ENCODE measurements around the gene CCDC157.

CCDC157 gene

GRCh38 chr22:30370641-30371230 is 13.9 kb downstream of the CCDC157 start:
- Histone ChIP-seq H3K27me3 (ENCODE audit: control insufficient read depth in 2 of 2, insufficient read depth in 2 of 2, low read length in 2 of 2) (no peaks in the 10 kb centered on the region), H3K9me3 (ENCODE audit: control insufficient read depth in 2 of 2, low read length in 2 of 2) (no peaks in the 10 kb centered on the region), H3K27ac (ENCODE audit: low read depth in 2 of 2, low read length in 2 of 2) (no peak overlapping the region), H3K4me3 (ENCODE audit: low read length in 2 of 2) (no peak overlapping the region), H3K9ac (ENCODE audit: low read depth in 1 of 2, low read length in 2 of 2) (no peak overlapping the region), H3K36me3 (ENCODE audit: control insufficient read depth in 2 of 2, insufficient read depth in 2 of 2, low read length in 2 of 2) (no peaks in the 10 kb centered on the region), H3K4me1 (ENCODE audit: control insufficient read depth in 2 of 2, insufficient read depth in 2 of 2, low read length in 2 of 2) (no peaks in the 10 kb centered on the region)

- Histone ChIP-seq H3K9ac (ENCODE audit: low read depth in 1 of 2, low read length in 2 of 2) (no peak overlapping the region), H3K9me3 (ENCODE audit: control insufficient read depth in 2 of 2, low read length in 2 of 2) (no peaks in the 10 kb centered on the region), H3K27ac (ENCODE audit: low read depth in 2 of 2, low read length in 2 of 2) (no peak overlapping the region), H3K4me3 (ENCODE audit: low read length in 2 of 2) (no peak overlapping the region), H3K36me3 (ENCODE audit: control insufficient read depth in 2 of 2, insufficient read depth in 2 of 2, low read length in 2 of 2) (no peaks in the 10 kb centered on the region), H3K27me3 (ENCODE audit: control insufficient read depth in 2 of 2, insufficient read depth in 2 of 2, low read length in 2 of 2) (no peaks in the 10 kb centered on the region), H3K4me1 (ENCODE audit: control insufficient read depth in 2 of 2, insufficient read depth in 2 of 2, low read length in 2 of 2) (no peaks in the 10 kb centered on the region)
Measured at GRCh38 chr22:30371321-30371720, 14.5 kb downstream of the CCDC157 start.

DNA sequence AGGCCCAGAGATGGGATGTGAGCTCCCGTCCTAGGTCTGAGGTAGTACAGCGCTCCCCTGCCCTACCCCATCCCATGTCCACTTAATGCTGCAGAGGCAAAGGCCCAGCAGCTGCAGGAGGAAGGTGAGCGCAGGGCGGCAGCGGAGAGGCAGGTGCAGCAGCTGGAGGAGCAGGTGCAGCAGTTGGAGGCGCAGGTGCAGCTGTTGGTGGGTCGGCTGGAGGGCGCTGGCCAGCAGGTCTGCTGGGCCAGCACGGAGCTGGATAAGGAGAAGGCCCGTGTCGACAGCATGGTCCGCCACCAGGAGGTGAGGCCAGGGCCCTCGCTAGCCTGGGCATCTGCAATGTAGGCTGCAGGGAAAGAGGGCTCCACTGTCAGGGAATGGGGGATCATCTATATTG is 15.2 kb downstream of the CCDC157 start:
- Histone ChIP-seq H3K9me3 (ENCODE audit: control insufficient read depth in 2 of 2, low read length in 2 of 2) (no peaks in the 10 kb centered on the region), H3K27me3 (ENCODE audit: control insufficient read depth in 2 of 2, insufficient read depth in 2 of 2, low read length in 2 of 2) (no peaks in the 10 kb centered on the region), H3K36me3 (ENCODE audit: control insufficient read depth in 2 of 2, insufficient read depth in 2 of 2, low read length in 2 of 2) (no peaks in the 10 kb centered on the region), H3K27ac (ENCODE audit: low read depth in 2 of 2, low read length in 2 of 2) (no peak overlapping the region), H3K4me1 (ENCODE audit: control insufficient read depth in 2 of 2, insufficient read depth in 2 of 2, low read length in 2 of 2) (no peaks in the 10 kb centered on the region), H3K4me3 (ENCODE audit: low read length in 2 of 2) (no peak overlapping the region), H3K9ac (ENCODE audit: low read depth in 1 of 2, low read length in 2 of 2) (no peak overlapping the region)

- no peaks in the 10 kb centered on the region for H3K36me3 ChIP-seq (ENCODE audit: control insufficient read depth in 2 of 2, insufficient read depth in 2 of 2, low read length in 2 of 2)
- no peaks in the 10 kb centered on the region for H3K4me1 ChIP-seq (ENCODE audit: control insufficient read depth in 2 of 2, insufficient read depth in 2 of 2, low read length in 2 of 2)
- H3K27ac ChIP-seq (ENCODE audit: low read depth in 2 of 2, low read length in 2 of 2), result no peak overlapping the region
- H3K27me3 ChIP-seq (ENCODE audit: control insufficient read depth in 2 of 2, insufficient read depth in 2 of 2, low read length in 2 of 2), result no peaks in the 10 kb centered on the region
- no peaks in the 10 kb centered on the region for H3K9me3 ChIP-seq (ENCODE audit: control insufficient read depth in 2 of 2, low read length in 2 of 2)
- no peak overlapping the region for H3K4me3 ChIP-seq (ENCODE audit: low read length in 2 of 2)
- H3K9ac ChIP-seq (ENCODE audit: low read depth in 1 of 2, low read length in 2 of 2), result no peak overlapping the region
Measured at GRCh38 chr22:30372915-30373314, 16.1 kb downstream of the CCDC157 start.

GRCh38 chr22:30373331-30374325 is 16.8 kb downstream of the CCDC157 start:
- Histone ChIP-seq H3K36me3 (ENCODE audit: control insufficient read depth in 2 of 2, insufficient read depth in 2 of 2, low read length in 2 of 2) (no peaks in the 10 kb centered on the region), H3K4me1 (ENCODE audit: control insufficient read depth in 2 of 2, insufficient read depth in 2 of 2, low read length in 2 of 2) (no peaks in the 10 kb centered on the region), H3K27me3 (ENCODE audit: control insufficient read depth in 2 of 2, insufficient read depth in 2 of 2, low read length in 2 of 2) (no peaks in the 10 kb centered on the region), H3K27ac (ENCODE audit: low read depth in 2 of 2, low read length in 2 of 2) (no peak overlapping the region), H3K9me3 (ENCODE audit: control insufficient read depth in 2 of 2, low read length in 2 of 2) (no peaks in the 10 kb centered on the region), H3K4me3 (ENCODE audit: low read length in 2 of 2) (no peak overlapping the region), H3K9ac (ENCODE audit: low read depth in 1 of 2, low read length in 2 of 2) (no peak overlapping the region)

DNA sequence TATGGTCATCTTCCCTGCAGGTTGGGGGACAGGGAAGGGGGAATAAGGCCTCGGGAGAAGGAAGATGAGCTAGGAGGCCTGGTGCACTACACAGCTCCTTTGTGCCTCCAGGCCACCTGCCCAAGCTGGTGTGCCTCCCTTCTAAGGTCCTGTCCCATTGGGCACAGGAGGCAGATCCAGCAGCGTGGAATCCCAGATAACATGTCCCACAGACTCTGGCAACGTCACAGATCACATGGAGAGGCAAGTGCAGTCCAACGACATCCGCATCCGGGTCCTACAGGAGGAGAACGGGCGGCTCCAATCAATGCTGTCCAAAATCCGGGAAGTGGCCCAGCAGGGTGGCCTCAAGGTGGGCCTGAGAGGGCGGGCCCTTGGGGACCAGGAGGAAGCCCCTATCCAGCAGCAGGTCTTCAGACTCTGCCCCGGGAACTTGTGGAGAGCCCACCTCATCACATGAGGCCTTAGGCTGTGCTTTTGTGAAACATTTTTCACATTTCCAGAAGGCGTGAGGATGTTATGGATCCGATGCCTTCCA is 18.6 kb downstream of the CCDC157 start:
- H3K36me3 ChIP-seq (ENCODE audit: control insufficient read depth in 2 of 2, insufficient read depth in 2 of 2, low read length in 2 of 2), result no peaks in the 10 kb centered on the region
- no peak overlapping the region for H3K27ac ChIP-seq (ENCODE audit: low read depth in 2 of 2, low read length in 2 of 2)
- H3K9ac ChIP-seq (ENCODE audit: low read depth in 1 of 2, low read length in 2 of 2), result no peak overlapping the region
- no peaks in the 10 kb centered on the region for H3K9me3 ChIP-seq (ENCODE audit: control insufficient read depth in 2 of 2, low read length in 2 of 2)
- no peaks in the 10 kb centered on the region for H3K4me1 ChIP-seq (ENCODE audit: control insufficient read depth in 2 of 2, insufficient read depth in 2 of 2, low read length in 2 of 2)
- H3K4me3 ChIP-seq (ENCODE audit: low read length in 2 of 2), result no peak overlapping the region
- H3K27me3 ChIP-seq (ENCODE audit: control insufficient read depth in 2 of 2, insufficient read depth in 2 of 2, low read length in 2 of 2), result no peaks in the 10 kb centered on the region

- H3K4me1 ChIP-seq (ENCODE audit: control insufficient read depth in 2 of 2, insufficient read depth in 2 of 2, low read length in 2 of 2), result no peaks in the 10 kb centered on the region
- H3K4me3 ChIP-seq (ENCODE audit: low read length in 2 of 2), result no peak overlapping the region
- no peaks in the 10 kb centered on the region for H3K9me3 ChIP-seq (ENCODE audit: control insufficient read depth in 2 of 2, low read length in 2 of 2)
- H3K27me3 ChIP-seq (ENCODE audit: control insufficient read depth in 2 of 2, insufficient read depth in 2 of 2, low read length in 2 of 2), result no peaks in the 10 kb centered on the region
- H3K27ac ChIP-seq (ENCODE audit: low read depth in 2 of 2, low read length in 2 of 2), result no peak overlapping the region
- no peaks in the 10 kb centered on the region for H3K36me3 ChIP-seq (ENCODE audit: control insufficient read depth in 2 of 2, insufficient read depth in 2 of 2, low read length in 2 of 2)
- no peak overlapping the region for H3K9ac ChIP-seq (ENCODE audit: low read depth in 1 of 2, low read length in 2 of 2)
Measured at GRCh38 chr22:30380011-30380410, 23.2 kb downstream of the CCDC157 start.

GRCh38 chr22:30381264-30381663 is 24.5 kb downstream of the CCDC157 start:
- Histone ChIP-seq H3K4me1 (ENCODE audit: control insufficient read depth in 2 of 2, insufficient read depth in 2 of 2, low read length in 2 of 2) (peaks cover 1% of the 10 kb centered on the region in 2 donors), H3K9me3 (ENCODE audit: control insufficient read depth in 2 of 2, low read length in 2 of 2) (no peaks in the 10 kb centered on the region), H3K4me3 (ENCODE audit: low read length in 2 of 2) (no peak overlapping the region), H3K27me3 (ENCODE audit: control insufficient read depth in 2 of 2, insufficient read depth in 2 of 2, low read length in 2 of 2) (no peaks in the 10 kb centered on the region), H3K36me3 (ENCODE audit: control insufficient read depth in 2 of 2, insufficient read depth in 2 of 2, low read length in 2 of 2) (no peaks in the 10 kb centered on the region), H3K9ac (ENCODE audit: low read depth in 1 of 2, low read length in 2 of 2) (no peak overlapping the region), H3K27ac (ENCODE audit: low read depth in 2 of 2, low read length in 2 of 2) (no peak overlapping the region)

DNA sequence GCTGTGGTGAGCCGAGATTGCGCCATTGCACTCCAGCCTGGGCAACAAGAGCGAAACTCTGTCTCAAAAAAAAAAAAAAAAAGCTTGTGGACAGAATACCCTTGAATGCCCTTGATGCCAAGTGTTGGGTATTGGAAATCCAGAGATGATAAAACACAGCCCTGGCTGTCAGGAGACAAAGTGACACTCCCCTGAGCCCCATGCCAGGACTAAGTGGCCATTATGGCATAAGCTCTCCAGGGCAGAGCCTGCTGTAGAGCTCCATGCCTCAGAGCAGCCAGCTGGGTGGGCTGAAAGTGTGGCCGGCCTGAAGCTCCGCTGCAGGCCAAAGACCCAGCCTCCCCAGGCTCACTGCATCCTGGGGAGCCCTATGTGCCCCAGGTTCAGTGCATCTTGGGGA is 25.5 kb downstream of the CCDC157 start:
- H3K27me3 ChIP-seq (ENCODE audit: control insufficient read depth in 2 of 2, insufficient read depth in 2 of 2, low read length in 2 of 2), result no peaks in the 10 kb centered on the region
- H3K36me3 ChIP-seq (ENCODE audit: control insufficient read depth in 2 of 2, insufficient read depth in 2 of 2, low read length in 2 of 2), result no peaks in the 10 kb centered on the region
- no peak overlapping the region for H3K9ac ChIP-seq (ENCODE audit: low read depth in 1 of 2, low read length in 2 of 2)
- H3K4me1 ChIP-seq (ENCODE audit: control insufficient read depth in 2 of 2, insufficient read depth in 2 of 2, low read length in 2 of 2), result peaks cover 7% of the 10 kb centered on the region in 2 donors
- H3K9me3 ChIP-seq (ENCODE audit: control insufficient read depth in 2 of 2, low read length in 2 of 2), result no peaks in the 10 kb centered on the region
- no peak overlapping the region for H3K4me3 ChIP-seq (ENCODE audit: low read length in 2 of 2)
- no peak overlapping the region for H3K27ac ChIP-seq (ENCODE audit: low read depth in 2 of 2, low read length in 2 of 2)

DNA sequence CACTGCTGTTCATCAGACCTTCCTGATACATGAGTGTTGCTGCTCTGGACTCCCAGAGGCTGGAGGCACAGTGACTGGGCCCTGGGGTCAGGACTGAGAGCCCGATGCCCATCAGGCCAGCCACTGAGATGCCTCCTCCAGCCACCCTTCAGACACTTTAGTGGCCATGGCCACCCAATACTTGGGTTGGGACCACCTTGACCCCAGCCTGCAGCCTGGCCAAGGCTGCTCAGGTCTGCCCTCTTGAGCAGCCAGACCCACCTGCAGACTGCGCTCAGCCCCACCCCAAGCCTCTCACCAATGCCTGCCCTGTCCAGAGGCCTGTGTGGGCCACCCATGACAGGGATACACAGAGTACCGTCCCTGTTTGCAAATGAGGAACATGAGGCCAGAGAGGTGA is 26.3 kb downstream of the CCDC157 start:
- Histone ChIP-seq H3K27ac (ENCODE audit: low read depth in 2 of 2, low read length in 2 of 2) (no peak overlapping the region), H3K4me1 (ENCODE audit: control insufficient read depth in 2 of 2, insufficient read depth in 2 of 2, low read length in 2 of 2) (peaks cover 7 to 10% of the 10 kb centered on the region in 2 donors), H3K36me3 (ENCODE audit: control insufficient read depth in 2 of 2, insufficient read depth in 2 of 2, low read length in 2 of 2) (no peaks in the 10 kb centered on the region), H3K9me3 (ENCODE audit: control insufficient read depth in 2 of 2, low read length in 2 of 2) (no peaks in the 10 kb centered on the region), H3K4me3 (ENCODE audit: low read length in 2 of 2) (no peak overlapping the region), H3K9ac (ENCODE audit: low read depth in 1 of 2, low read length in 2 of 2) (no peak overlapping the region), H3K27me3 (ENCODE audit: control insufficient read depth in 2 of 2, insufficient read depth in 2 of 2, low read length in 2 of 2) (no peaks in the 10 kb centered on the region)
